H9 (cell line): Measurements from ENCODE around the gene PDPN. TPM values are rescaled to one million over a fixed set of nuclear protein-coding genes. Genes with fewer than 3 reads are reported as not detected.

Source experiments
- DNase-seq: peaks from one replicate; pipeline ENCODE4 v3.0.0-alpha.2; 2017
- H2AFZ ChIP-seq: one replicate; pipeline ENCODE4 v1.6.1; 2013; ENCODE audit warnings: mild to moderate bottlenecking, low read length, control low read depth, moderate library complexity
- H2AK5ac ChIP-seq: 2 replicates; pipeline ENCODE4 v1.6.1; 2013; ENCODE audit warnings: low read length, control low read depth, mixed read lengths; ENCODE audit not compliant: insufficient read length
- H2BK120ac ChIP-seq: one replicate; pipeline ENCODE4 v1.6.1; 2013; ENCODE audit warnings: low read depth, mild to moderate bottlenecking, low read length, control low read depth, inconsistent platforms; ENCODE audit not compliant: poor library complexity, severe bottlenecking
- H2BK12ac ChIP-seq: 2 replicates; pipeline ENCODE4 v1.6.1; 2013; ENCODE audit warnings: low read length, control low read depth, mixed read lengths, low read depth; ENCODE audit not compliant: insufficient read length
- H2BK15ac ChIP-seq: 2 replicates; pipeline ENCODE4 v1.6.1; 2013; ENCODE audit warnings: low read depth, low read length, control low read depth
- H2BK20ac ChIP-seq: one replicate; pipeline ENCODE4 v1.6.1; 2013; ENCODE audit warnings: low read depth, mild to moderate bottlenecking, low read length, control low read depth, inconsistent platforms; ENCODE audit not compliant: poor library complexity, severe bottlenecking
- H2BK5ac ChIP-seq: 2 replicates; pipeline ENCODE4 v1.6.1; 2013; ENCODE audit warnings: low read length, control low read depth, mixed read lengths; ENCODE audit not compliant: insufficient read length
- H3K14ac ChIP-seq: 2 replicates; pipeline ENCODE4 v1.6.1; 2013; ENCODE audit warnings: low read length, control low read depth; ENCODE audit not compliant: insufficient read depth
- H3K18ac ChIP-seq: 2 replicates; pipeline ENCODE4 v1.6.1; 2013; ENCODE audit warnings: low read depth, mild to moderate bottlenecking, mixed read lengths, low read length, control low read depth; ENCODE audit not compliant: insufficient read length
- H3K23ac ChIP-seq: 2 replicates; pipeline ENCODE4 v1.6.1; 2013; ENCODE audit warnings: low read length, control low read depth, mixed read lengths, low read depth; ENCODE audit not compliant: insufficient read length
- H3K23me2 ChIP-seq: 2 replicates; pipeline ENCODE4 v1.6.1; 2013; ENCODE audit warnings: low read depth, mild to moderate bottlenecking, mixed read lengths, low read length, control low read depth; ENCODE audit not compliant: insufficient read length, poor library complexity, severe bottlenecking
- H3K27ac ChIP-seq: 2 replicates; pipeline ENCODE4 v1.5.1; 2013; ENCODE audit warnings: low read length, control low read depth, mixed read lengths, low read depth; ENCODE audit not compliant: insufficient read length
- H3K27me3 ChIP-seq: 2 replicates; pipeline ENCODE4 v1.6.1; 2013; ENCODE audit warnings: low read length, control low read depth, inconsistent platforms; ENCODE audit not compliant: insufficient read depth
- H3K4ac ChIP-seq: 2 replicates; pipeline ENCODE4 v1.6.1; 2013; ENCODE audit warnings: low read depth, mild to moderate bottlenecking, control low read depth, inconsistent platforms, low read length, moderate library complexity
- H3K4me1 ChIP-seq: 2 replicates; pipeline ENCODE4 v1.6.1; 2013; ENCODE audit warnings: low read length, control low read depth, inconsistent platforms; ENCODE audit not compliant: insufficient read depth
- H3K4me2 ChIP-seq: 2 replicates; pipeline ENCODE4 v1.6.1; 2013; ENCODE audit warnings: low read length, control low read depth, mixed read lengths; ENCODE audit not compliant: insufficient read length, insufficient read depth
- H3K56ac ChIP-seq: 2 replicates; pipeline ENCODE4 v1.6.1; 2013; ENCODE audit warnings: low read depth, mild to moderate bottlenecking, mixed read lengths, low read length, control low read depth; ENCODE audit not compliant: insufficient read length
- H3K79me1 ChIP-seq: 2 replicates; pipeline ENCODE4 v1.6.1; 2013; ENCODE audit warnings: low read depth, mild to moderate bottlenecking, moderate library complexity, low read length, control low read depth, inconsistent platforms; ENCODE audit not compliant: insufficient read depth, poor library complexity, severe bottlenecking
- H3K79me2 ChIP-seq: 2 replicates; pipeline ENCODE4 v1.6.1; 2013; ENCODE audit warnings: low read length, control low read depth, inconsistent platforms; ENCODE audit not compliant: insufficient read depth
- H3K9ac ChIP-seq: 2 replicates; pipeline ENCODE4 v1.6.1; 2013; ENCODE audit warnings: low read length, control low read depth, mixed read lengths; ENCODE audit not compliant: insufficient read length; ENCODE audit errors: extremely low read depth
- H3K9me3 ChIP-seq: one replicate; pipeline ENCODE4 v1.6.1; 2013; ENCODE audit warnings: low read depth, low read length, inconsistent platforms; ENCODE audit not compliant: control insufficient read depth
- H3T11ph ChIP-seq: one replicate; pipeline ENCODE4 v1.6.1; 2013; ENCODE audit warnings: mild to moderate bottlenecking, low read length, control low read depth, inconsistent platforms
- H4K20me1 ChIP-seq: one replicate; pipeline ENCODE4 v1.6.1; 2013; ENCODE audit not compliant: control insufficient read depth, insufficient read length, insufficient read depth
- H4K5ac ChIP-seq: 2 replicates; pipeline ENCODE4 v1.6.1; 2013; ENCODE audit warnings: low read depth, mild to moderate bottlenecking, mixed read lengths, low read length, control low read depth; ENCODE audit not compliant: insufficient read length
- H4K8ac ChIP-seq: replicated peaks from 2 replicates; pipeline ENCODE4 v1.6.1; 2013; ENCODE audit warnings: low read length, control low read depth, mixed read lengths, low read depth; ENCODE audit not compliant: insufficient read length
- H4K91ac ChIP-seq: 2 replicates; pipeline ENCODE4 v1.6.1; 2013; ENCODE audit warnings: low read depth, mild to moderate bottlenecking, moderate library complexity, mixed read lengths, low read length, control low read depth; ENCODE audit not compliant: insufficient read length
- H3K27ac Mint-ChIP-seq, 3 experiments: 2 replicates in 2 of 3; 3 replicates in 1 of 3; pipeline ENCODE4 v1.8.0; 2020 to 2021; ENCODE audit warnings: mixed read lengths in 3 of 3, mild to moderate bottlenecking in 1 of 3, moderate library complexity in 1 of 3
- H3K27me3 Mint-ChIP-seq: 2 replicates; pipeline ENCODE4 v1.8.0; 2021; ENCODE audit warnings: low read depth, mild to moderate bottlenecking, moderate library complexity, mixed read lengths
- H3K36me3 Mint-ChIP-seq, 3 experiments: 2 replicates in 2 of 3; 3 replicates in 1 of 3; pipeline ENCODE4 v1.8.0; 2020 to 2021; ENCODE audit warnings: low read depth in 3 of 3, mixed read lengths in 3 of 3; ENCODE audit not compliant: insufficient read depth in 1 of 3
- H3K4me1 Mint-ChIP-seq, 2 experiments: 2 replicates each; pipeline ENCODE4 v1.8.0; 2020; ENCODE audit warnings: mixed read lengths in 2 of 2
- H3K4me3 Mint-ChIP-seq, 2 experiments: 2 replicates in 1 of 2; 3 replicates in 1 of 2; pipeline ENCODE4 v1.8.0; 2020 to 2021; ENCODE audit warnings: mild to moderate bottlenecking in 2 of 2, mixed read lengths in 2 of 2, moderate library complexity in 1 of 2
- H3K9me3 Mint-ChIP-seq, 2 experiments: 2 replicates in 1 of 2; 3 replicates in 1 of 2; pipeline ENCODE4 v1.8.0; 2020; ENCODE audit warnings: mild to moderate bottlenecking in 2 of 2, mixed read lengths in 2 of 2, moderate library complexity in 1 of 2
- WGBS: extraction: QIAGEN DNeasy Blood & Tissue Kit; methylation state at CpG from one replicate; pipeline ENCODE4 v1.1.7; 2013; ENCODE audit warnings: missing lambda C conversion rate, low lambda C conversion rate, mixed read lengths; ENCODE audit not compliant: insufficient read length; ENCODE audit errors: extremely low coverage; 5-methylcytosine and 5-hydroxymethylcytosine counted together
- total RNA-seq: library from RNA; stranded (reverse); gene quantifications from 2 replicates; pipeline ENCODE4 v1.2.1, GENCODE V29; 2021
- TF ChIP-seq, protein P1 (sequence below): fragments of 200-600 bp; sonication (generic); conservative IDR thresholded peaks from 3 replicates; pipeline ENCODE4 v1.8.0; 2021; ENCODE audit warnings: antibody characterized with exemption, mild to moderate bottlenecking

PDPN gene
- total RNA-seq, 1 experiment from 2014 or later: 205 TPM

- H3K27me3 Mint-ChIP-seq: no peaks in the 10 kb centered on the region
- no peak overlapping the region for H3K9ac ChIP-seq
- H3K4ac ChIP-seq: no peak overlapping the region
- no peak overlapping the region for H3K4me3 Mint-ChIP-seq
- TF ChIP-seq, protein P1, sequence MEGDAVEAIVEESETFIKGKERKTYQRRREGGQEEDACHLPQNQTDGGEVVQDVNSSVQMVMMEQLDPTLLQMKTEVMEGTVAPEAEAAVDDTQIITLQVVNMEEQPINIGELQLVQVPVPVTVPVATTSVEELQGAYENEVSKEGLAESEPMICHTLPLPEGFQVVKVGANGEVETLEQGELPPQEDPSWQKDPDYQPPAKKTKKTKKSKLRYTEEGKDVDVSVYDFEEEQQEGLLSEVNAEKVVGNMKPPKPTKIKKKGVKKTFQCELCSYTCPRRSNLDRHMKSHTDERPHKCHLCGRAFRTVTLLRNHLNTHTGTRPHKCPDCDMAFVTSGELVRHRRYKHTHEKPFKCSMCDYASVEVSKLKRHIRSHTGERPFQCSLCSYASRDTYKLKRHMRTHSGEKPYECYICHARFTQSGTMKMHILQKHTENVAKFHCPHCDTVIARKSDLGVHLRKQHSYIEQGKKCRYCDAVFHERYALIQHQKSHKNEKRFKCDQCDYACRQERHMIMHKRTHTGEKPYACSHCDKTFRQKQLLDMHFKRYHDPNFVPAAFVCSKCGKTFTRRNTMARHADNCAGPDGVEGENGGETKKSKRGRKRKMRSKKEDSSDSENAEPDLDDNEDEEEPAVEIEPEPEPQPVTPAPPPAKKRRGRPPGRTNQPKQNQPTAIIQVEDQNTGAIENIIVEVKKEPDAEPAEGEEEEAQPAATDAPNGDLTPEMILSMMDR: no peak
- no peak overlapping the region for H3K27ac ChIP-seq
- no peak overlapping the region for H3T11ph ChIP-seq
- H3K23me2 ChIP-seq: no peaks in the 10 kb centered on the region
- H2BK15ac ChIP-seq: no peak overlapping the region
- no peaks in the 10 kb centered on the region for H3K9me3 ChIP-seq
- H3K79me2 ChIP-seq: no peaks in the 10 kb centered on the region
- H3K18ac ChIP-seq: no peak overlapping the region
- H3K27me3 ChIP-seq: no peaks in the 10 kb centered on the region
- no peak overlapping the region for H2BK12ac ChIP-seq
- H2AK5ac ChIP-seq: no peak overlapping the region
- no peak overlapping the region for H3K23ac ChIP-seq
- no peak for DNase-seq
- no peaks in the 10 kb centered on the region for H3K9me3 Mint-ChIP-seq
- H2BK5ac ChIP-seq: no peak overlapping the region
- no peak overlapping the region for H2BK120ac ChIP-seq
- peaks cover 13 to 15% of the 10 kb centered on the region in 2 experiments for H3K4me1 Mint-ChIP-seq
- no peaks in the 10 kb centered on the region for H3K4me1 ChIP-seq
- no CpG with 5 or more reads among the region's 11 CpGs for WGBS
- no peak overlapping the region for H4K8ac ChIP-seq
- no peak overlapping the region for H4K5ac ChIP-seq
- H3K4me2 ChIP-seq: no peak overlapping the region
- H4K20me1 ChIP-seq: no peaks in the 10 kb centered on the region
- H2AFZ ChIP-seq: no peak overlapping the region
- H3K56ac ChIP-seq: no peak overlapping the region
- no peak overlapping the region for H4K91ac ChIP-seq
- H3K79me1 ChIP-seq: no peaks in the 10 kb centered on the region
- H2BK20ac ChIP-seq: no peak overlapping the region
- H3K36me3 Mint-ChIP-seq: peaks cover 21 to 46% (median 42%) of the 10 kb centered on the region in 3 experiments; a peak in 6 of 7 replicates
- H3K14ac ChIP-seq: no peak overlapping the region
- H3K27ac Mint-ChIP-seq: no peak overlapping the region; a peak in 1 of 7 replicates
Observed at GRCh38 chr1:13618483-13618882, 34.9 kb downstream of the PDPN start.
